T-helper 2 cell treated with Interferon-gamma antibody and Interleukin-4, amounts not matched to agents 5 μg/mL and 100 μg/mL, for 36 hours (primary cell): ENCODE measurements around the gene CCDC167.

Experiments used
- DNase-seq: peaks from one replicate; pipeline ENCODE4 v3.0.0; 2021; ENCODE audit warnings: low spot score
- H3K27ac Mint-ChIP-seq: one replicate; pipeline ENCODE4 v1.8.0; 2021; ENCODE audit warnings: mild to moderate bottlenecking, mixed read lengths
- H3K27me3 Mint-ChIP-seq: one replicate; pipeline ENCODE4 v1.8.0; 2021; ENCODE audit warnings: low read depth, mixed read lengths
- H3K36me3 Mint-ChIP-seq: one replicate; pipeline ENCODE4 v1.8.0; 2021; ENCODE audit warnings: low read depth, mixed read lengths
- H3K4me1 Mint-ChIP-seq: one replicate; pipeline ENCODE4 v1.8.0; 2021; ENCODE audit warnings: low read depth, mixed read lengths
- H3K4me3 Mint-ChIP-seq: one replicate; pipeline ENCODE4 v1.8.0; 2022; ENCODE audit warnings: mild to moderate bottlenecking, moderate library complexity, mixed read lengths
- H3K9me3 Mint-ChIP-seq: one replicate; pipeline ENCODE4 v1.8.0; 2021; ENCODE audit warnings: mixed read lengths

The CCDC167 gene

DNA sequence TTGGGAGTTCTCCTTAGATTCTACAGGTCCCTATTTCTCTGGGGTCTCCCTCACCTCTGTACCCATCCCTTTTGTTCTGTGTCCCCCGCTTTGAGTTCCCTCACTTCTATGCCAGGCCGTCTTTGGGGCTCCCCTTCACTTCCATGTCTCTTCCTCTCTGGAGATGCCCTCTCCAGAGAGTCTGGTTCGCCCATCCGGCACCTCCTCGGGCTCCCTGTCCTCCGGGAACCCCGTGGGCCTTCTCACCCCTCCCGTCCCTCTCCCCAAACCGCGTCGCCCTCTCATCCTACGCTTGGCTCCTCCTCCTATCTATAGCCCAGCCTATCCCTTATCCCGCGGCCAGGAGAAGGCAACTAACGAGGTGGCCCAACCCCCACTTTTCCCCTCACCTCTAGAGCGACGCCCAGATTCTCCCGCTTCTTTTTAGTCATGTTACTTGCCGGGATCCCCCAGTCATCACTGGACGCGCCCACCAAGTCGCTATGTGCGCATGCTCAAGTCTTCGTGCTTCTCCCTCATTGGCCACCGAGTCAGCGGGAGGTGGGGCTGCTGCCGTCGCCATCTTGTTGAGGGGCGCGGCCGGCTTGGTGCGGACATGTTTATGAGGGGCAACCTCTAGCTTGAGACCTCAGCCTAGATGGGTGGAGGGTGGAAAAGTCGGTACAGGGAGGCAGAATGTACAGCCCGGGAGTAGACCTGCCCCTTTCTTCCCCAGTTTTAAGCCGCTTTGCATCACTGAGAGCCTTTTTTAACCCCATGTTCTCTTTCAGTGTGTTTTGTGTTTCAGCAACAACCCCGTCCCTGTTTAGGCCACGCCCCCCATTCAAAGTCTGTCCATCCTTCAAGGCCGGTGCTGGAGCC lies at the start of gene CCDC167:
Gene CCDC167, minus strand, starts transcription at position 461 of the 861 bp plus-strand sequence. Its CDS starts 30 bp downstream, at position 431.
- peak; percentile 97 for DNase-seq
- peak within 1 kb of the TSS; percentile 99 for H3K4me3 Mint-ChIP-seq
- H3K27me3 Mint-ChIP-seq, result no peaks in the 10 kb centered on the region
- H3K27ac Mint-ChIP-seq, result peak within 1 kb of the TSS; percentile 99
- peaks cover 10% of the 10 kb centered on the region for H3K36me3 Mint-ChIP-seq
- peaks cover 59% of the 10 kb centered on the region for H3K4me1 Mint-ChIP-seq
- H3K9me3 Mint-ChIP-seq, result no peaks in the 10 kb centered on the region

DNA sequence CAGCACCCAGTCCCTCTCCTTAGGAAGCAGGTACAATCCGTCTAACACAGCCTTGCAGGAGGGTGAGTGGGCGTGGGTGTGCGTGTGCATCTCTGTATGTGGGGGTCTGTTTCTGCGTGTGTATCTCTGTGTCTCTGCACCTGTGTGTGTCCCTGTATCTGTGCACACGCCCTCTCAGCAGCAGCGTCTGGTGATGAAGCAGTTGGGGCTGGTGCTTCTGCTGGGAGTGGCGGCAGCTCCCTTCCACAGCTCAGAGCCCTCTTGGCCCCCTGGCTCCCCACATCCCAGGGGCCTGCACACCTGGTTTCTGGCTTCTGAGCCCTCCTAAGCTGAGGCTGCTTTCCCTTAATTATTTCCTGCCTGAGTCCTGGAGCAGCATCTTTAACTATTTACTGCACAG lies 49.5 kb upstream of the CCDC167 start:
- no peaks in the 10 kb centered on the region for H3K36me3 Mint-ChIP-seq
- no peak for DNase-seq
- H3K4me3 Mint-ChIP-seq, result no peak overlapping the region
- no peaks in the 10 kb centered on the region for H3K27me3 Mint-ChIP-seq
- H3K4me1 Mint-ChIP-seq, result peaks cover 11% of the 10 kb centered on the region
- no peaks in the 10 kb centered on the region for H3K9me3 Mint-ChIP-seq
- H3K27ac Mint-ChIP-seq, result no peak overlapping the region

DNA sequence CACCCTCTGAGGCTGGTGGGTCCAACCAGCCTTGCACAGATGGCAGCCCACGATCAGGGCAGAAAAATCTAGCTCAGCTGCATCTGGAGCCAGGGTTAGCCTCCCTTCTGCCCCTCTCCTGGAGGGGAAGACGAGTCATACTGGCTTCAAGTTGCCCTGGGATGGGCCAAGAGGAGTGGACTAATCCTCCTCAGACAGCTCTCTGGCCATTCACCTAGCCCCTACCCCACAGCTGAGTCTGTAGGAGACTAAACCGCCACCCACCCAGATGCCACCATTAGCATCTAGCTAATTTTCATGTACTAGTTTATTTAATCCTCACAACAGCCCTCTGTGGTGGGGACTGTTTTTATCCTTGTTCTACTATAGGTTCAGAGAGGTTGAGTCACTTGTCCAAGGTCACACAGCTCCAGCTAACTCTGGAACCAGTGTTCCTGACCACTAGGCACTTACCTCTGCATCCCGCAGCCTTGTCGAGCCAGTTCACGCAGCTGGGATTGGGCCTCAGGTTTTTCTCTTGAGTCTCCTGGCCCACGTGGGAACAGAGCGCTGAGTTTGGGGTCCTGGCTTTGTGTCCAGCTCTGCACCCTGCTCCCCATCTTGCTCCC lies 48.5 kb upstream of the CCDC167 start:
- Mint-ChIP-seq H3K4me1 (peaks cover 3% of the 10 kb centered on the region), H3K9me3 (no peaks in the 10 kb centered on the region), H3K27ac (no peak overlapping the region), H3K27me3 (no peaks in the 10 kb centered on the region), H3K36me3 (no peaks in the 10 kb centered on the region), H3K4me3 (no peak overlapping the region)
- DNase-seq, result no peak

DNA sequence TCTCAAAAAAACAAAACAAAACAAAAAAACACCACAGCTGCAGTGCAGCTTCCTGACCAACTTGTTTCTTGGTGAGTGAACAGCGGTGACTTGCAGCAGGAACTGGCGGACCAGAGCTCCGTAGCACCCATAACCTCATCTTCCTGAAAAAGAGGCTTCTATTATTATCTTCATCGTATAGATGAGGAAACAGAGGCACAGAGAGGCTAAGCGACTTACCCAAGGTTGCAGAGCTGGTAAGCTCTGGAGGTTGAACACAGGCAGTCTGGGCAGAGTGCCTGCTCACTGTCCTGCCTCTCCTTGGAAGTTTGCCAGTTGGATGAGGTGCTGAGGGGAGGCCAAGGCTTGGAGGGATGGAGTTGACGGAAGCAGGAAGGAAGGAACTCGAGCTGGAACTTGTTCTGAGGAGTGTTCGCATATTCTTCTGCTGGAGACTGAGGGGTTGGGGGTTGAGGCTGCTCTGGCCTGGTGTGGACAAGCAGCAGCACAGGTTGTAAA lies 47.9 kb upstream of the CCDC167 start:
- H3K27ac Mint-ChIP-seq, result peak overlapping the region; percentile 42
- H3K4me3 Mint-ChIP-seq, result no peak overlapping the region
- no peaks in the 10 kb centered on the region for H3K9me3 Mint-ChIP-seq
- H3K36me3 Mint-ChIP-seq, result no peaks in the 10 kb centered on the region
- H3K27me3 Mint-ChIP-seq, result no peaks in the 10 kb centered on the region
- no peak for DNase-seq
- H3K4me1 Mint-ChIP-seq, result peaks cover 3% of the 10 kb centered on the region

DNA sequence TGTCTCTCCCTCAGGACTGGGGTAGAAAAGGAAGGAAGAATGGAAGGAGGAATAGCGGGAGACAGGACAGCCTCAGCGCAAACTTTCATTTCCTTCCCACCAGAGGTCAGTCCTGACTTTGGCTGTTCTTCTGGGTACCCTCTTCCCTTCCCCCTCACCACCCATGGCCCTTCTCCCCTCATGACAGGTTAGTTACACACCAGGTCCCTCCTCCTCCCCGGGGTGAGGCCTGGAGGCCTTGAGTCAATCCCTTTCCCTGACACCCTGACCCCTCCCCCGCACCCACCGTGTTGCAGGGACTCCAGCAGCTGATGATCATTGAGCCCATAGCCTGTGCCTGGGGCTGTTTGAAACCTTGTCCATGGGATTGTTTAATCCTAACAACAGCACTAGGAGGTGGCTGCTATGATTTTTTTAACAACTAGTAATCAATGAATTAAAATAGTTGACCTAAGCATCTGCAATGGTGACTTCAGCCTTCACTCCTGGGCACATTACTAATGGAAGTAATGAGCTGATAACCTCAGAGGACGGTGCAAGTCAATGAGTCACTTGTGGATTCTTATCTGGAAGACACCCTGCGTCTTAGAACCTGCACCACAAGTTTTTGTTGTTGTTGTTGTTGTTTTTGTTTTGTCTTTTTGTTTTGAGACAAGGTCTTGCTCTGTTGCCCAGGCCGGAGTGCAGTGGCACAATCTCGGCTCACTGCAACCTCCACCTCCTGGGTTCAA lies 46.6 kb upstream of the CCDC167 start:
- no peak overlapping the region for H3K4me3 Mint-ChIP-seq
- H3K4me1 Mint-ChIP-seq, result peaks cover 3% of the 10 kb centered on the region
- DNase-seq, result no peak
- no peaks in the 10 kb centered on the region for H3K27me3 Mint-ChIP-seq
- no peaks in the 10 kb centered on the region for H3K9me3 Mint-ChIP-seq
- no peak overlapping the region for H3K27ac Mint-ChIP-seq
- no peaks in the 10 kb centered on the region for H3K36me3 Mint-ChIP-seq

DNA sequence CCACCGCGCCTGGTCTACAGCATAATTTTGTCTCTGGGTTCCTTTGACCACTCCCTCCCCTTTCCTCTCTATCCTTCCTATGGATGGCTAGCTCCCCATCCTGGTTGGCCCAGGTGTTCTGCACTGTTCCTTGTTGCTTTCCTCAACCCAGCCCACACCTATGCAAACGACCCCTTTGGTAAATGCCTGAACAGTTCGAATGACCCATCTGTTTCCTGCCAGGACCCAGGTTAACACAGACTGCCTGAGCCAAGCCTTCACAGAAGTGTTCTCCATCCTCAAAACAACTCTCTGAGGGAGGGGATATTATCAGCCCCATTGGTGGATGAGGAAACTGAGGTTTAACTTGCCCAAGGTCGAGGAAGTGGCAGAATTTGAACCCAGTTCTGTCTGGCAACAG lies 44.8 kb upstream of the CCDC167 start:
- peaks cover 3% of the 10 kb centered on the region for H3K4me1 Mint-ChIP-seq
- H3K9me3 Mint-ChIP-seq, result no peaks in the 10 kb centered on the region
- no peak overlapping the region for H3K4me3 Mint-ChIP-seq
- no peaks in the 10 kb centered on the region for H3K36me3 Mint-ChIP-seq
- no peak overlapping the region for H3K27ac Mint-ChIP-seq
- no peaks in the 10 kb centered on the region for H3K27me3 Mint-ChIP-seq
- DNase-seq, result no peak

DNA sequence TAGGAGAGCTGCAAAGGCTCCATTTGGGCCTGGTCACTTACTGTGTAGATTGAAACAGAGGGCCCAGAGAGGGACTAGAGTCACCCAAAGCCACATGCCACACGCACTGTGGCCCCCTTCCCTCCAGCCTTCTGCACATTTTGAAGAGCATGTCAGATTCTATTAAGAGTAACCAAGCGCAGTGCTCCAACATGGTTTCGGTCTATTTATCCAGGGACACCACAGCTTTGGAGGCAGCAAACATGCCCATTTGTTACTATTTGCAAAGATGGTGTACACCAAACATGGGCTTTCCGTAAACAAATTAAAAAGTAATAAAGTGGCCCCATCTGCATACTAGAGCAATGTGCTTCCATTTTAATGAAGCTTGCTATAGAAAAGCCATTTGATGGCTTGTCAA lies 43.7 kb upstream of the CCDC167 start:
- no peak overlapping the region for H3K4me3 Mint-ChIP-seq
- DNase-seq, result no peak

DNA sequence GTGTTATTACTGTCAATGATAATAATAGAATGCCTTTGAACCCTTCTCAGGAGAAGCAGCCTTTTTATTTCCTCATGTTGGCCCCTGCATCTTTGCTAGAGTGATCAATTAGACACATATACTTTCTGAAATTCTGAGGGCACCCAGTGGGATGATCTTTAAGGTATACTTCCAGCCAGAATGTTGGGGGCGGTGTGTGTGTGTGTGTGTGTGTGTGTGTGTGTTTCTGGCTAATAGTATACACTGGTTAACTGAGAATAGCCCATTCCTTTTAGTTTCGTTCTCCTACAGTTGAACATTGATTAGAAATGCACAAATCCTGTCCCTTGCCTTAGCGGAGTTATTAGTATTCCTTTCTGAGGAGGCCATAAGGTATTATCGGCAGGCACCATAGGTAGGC lies 41.7 kb upstream of the CCDC167 start:
- no peaks in the 10 kb centered on the region for H3K36me3 Mint-ChIP-seq
- H3K27me3 Mint-ChIP-seq, result peaks cover 9% of the 10 kb centered on the region
- no peaks in the 10 kb centered on the region for H3K9me3 Mint-ChIP-seq
- no peak overlapping the region for H3K4me3 Mint-ChIP-seq
- DNase-seq, result no peak
- H3K27ac Mint-ChIP-seq, result no peak overlapping the region
- H3K4me1 Mint-ChIP-seq, result no peaks in the 10 kb centered on the region

More for the DNA sequence above, 43.7 kb upstream of the CCDC167 start:
- no peaks in the 10 kb centered on the region for H3K36me3 Mint-ChIP-seq
- peaks cover 3% of the 10 kb centered on the region for H3K4me1 Mint-ChIP-seq
- no peak overlapping the region for H3K27ac Mint-ChIP-seq
- H3K27me3 Mint-ChIP-seq, result no peaks in the 10 kb centered on the region
- no peaks in the 10 kb centered on the region for H3K9me3 Mint-ChIP-seq

DNA sequence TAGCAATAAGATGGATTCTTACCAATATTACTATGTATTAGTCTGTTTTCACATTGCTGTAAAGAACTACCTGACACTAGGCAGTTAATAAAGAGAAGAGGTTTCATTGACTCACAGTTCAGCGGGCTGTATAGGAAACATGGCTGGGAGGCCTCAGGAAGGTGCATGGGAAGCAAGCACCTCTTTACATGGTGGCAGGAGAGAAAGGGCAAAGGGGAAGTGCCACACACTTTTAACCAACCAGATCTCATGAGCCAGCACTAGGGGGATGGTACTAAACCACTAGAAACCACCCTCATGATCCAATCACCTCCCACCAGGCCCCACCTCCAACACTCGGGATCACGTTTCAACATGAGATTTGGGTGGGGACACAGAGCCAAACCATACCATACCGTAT lies 40.7 kb upstream of the CCDC167 start:
- Mint-ChIP-seq H3K4me1 (no peaks in the 10 kb centered on the region), H3K27me3 (peaks cover 16% of the 10 kb centered on the region), H3K4me3 (no peak overlapping the region), H3K36me3 (no peaks in the 10 kb centered on the region), H3K27ac (no peak overlapping the region), H3K9me3 (no peaks in the 10 kb centered on the region)
- DNase-seq, result no peak

DNA sequence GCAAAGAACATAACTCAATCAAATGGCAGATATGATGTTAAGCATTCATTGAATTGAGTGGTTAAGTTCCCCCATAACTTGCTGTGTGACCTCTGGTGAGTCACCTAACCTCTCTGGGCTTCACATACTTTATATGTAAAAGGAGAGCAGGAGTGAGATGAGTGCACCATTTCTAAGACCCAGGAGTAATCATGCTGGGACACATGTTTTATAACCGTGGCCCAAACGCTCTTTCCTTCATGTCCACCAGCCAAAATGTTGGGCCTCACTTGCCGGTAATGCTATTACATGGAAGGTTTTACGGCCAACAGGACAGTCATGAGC lies 40.3 kb upstream of the CCDC167 start:
- H3K4me1 Mint-ChIP-seq, result no peaks in the 10 kb centered on the region
- peaks cover 20% of the 10 kb centered on the region for H3K27me3 Mint-ChIP-seq
- H3K27ac Mint-ChIP-seq, result no peak overlapping the region
- H3K9me3 Mint-ChIP-seq, result no peaks in the 10 kb centered on the region
- H3K36me3 Mint-ChIP-seq, result no peaks in the 10 kb centered on the region
- no peak for DNase-seq
- no peak overlapping the region for H3K4me3 Mint-ChIP-seq

DNA sequence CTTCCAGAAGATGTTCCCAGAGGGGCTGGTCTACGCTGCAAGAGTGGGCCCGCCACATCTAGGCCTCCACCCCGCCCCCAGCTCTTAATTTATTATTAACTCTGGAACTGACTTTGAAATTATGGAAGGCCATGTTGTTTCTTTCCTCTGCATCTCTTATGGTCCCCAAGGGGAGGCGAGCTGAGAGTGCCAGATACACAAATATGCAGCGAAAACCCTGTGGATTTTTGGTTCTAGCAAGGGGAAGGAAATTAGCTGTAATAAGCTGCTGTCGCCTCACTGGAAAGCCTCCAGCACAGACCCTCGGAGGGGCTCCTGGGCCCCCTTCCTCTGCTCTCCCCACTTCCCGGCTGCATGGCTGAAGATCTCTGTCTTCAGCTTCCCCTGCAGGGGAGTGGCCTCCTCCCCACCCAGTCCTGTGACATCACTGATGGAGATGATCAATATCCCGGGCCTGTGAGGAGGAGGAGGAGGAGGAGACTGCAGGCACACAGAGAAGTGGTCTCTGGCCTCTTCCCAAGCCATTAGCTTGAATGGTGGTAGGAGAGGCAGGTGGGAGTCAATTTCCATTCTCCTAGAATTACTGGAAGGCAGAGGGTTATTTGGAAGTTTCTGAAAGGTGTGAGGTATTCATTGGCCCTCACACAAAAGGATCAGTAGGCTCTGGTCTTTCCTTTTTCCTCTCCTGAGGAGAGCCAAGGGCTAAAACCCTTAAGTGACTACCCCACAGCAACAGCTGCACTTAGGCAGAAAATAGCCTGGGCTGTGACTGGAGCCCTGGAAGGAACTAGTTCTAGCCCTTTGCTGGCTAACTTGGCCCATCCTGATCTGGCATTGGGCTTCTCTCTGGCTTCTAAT lies 39.7 kb upstream of the CCDC167 start:
- Mint-ChIP-seq H3K27me3 (peaks cover 26% of the 10 kb centered on the region), H3K36me3 (no peaks in the 10 kb centered on the region), H3K27ac (no peak overlapping the region), H3K4me1 (no peaks in the 10 kb centered on the region), H3K4me3 (no peak overlapping the region), H3K9me3 (no peaks in the 10 kb centered on the region)
- DNase-seq, result no peak

DNA sequence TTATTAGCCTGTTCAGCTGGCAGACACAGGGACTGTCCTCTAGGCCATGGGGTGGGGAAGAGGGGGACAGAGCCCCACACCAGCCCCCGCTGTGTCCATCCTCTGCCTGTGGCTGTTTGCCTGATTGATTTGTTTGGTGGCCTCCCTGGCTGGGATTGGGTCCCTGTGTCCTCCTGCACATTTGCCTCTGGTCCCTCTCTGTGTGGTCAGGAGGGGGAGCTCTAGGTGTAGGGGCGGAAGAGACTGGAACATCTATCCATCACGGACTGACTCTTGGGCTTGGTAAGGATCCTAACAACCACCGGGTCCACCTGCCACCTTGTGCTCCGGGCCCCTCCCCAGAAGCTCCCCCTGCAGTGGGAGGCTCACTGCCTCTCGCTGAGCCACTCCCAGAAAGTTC lies 38.4 kb upstream of the CCDC167 start:
- no peak overlapping the region for H3K27ac Mint-ChIP-seq
- peaks cover 39% of the 10 kb centered on the region for H3K27me3 Mint-ChIP-seq
- H3K4me1 Mint-ChIP-seq, result no peaks in the 10 kb centered on the region

DNA sequence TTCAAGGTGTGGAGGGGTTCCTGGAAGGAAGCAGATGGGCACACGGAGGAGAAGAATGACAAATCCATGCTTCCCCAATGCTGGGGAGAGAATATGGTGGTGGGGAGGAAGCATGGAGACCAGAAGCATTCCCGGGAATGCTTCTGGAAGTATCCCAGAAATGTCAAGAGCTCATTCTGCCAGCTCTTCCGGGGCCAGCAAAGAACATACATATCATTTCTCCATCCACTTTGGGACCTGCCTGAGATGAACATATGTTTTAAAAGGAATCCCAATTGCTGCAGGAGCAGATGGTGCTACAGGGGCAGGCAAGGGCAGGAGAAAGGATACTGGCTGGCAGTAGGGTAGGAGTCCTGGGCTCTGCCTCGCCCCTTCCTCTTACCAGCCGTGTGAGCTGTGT lies 37.9 kb upstream of the CCDC167 start:
- Mint-ChIP-seq H3K27me3 (peaks cover 45% of the 10 kb centered on the region), H3K9me3 (no peaks in the 10 kb centered on the region), H3K4me3 (no peak overlapping the region), H3K4me1 (no peaks in the 10 kb centered on the region), H3K36me3 (no peaks in the 10 kb centered on the region), H3K27ac (no peak overlapping the region)
- DNase-seq, result no peak

More for the DNA sequence above, 38.4 kb upstream of the CCDC167 start:
- DNase-seq, result no peak
- H3K36me3 Mint-ChIP-seq, result no peaks in the 10 kb centered on the region
- H3K4me3 Mint-ChIP-seq, result no peak overlapping the region
- no peaks in the 10 kb centered on the region for H3K9me3 Mint-ChIP-seq
